LoVo (cell line): ENCODE measurements around the gene OPTN.

Source experiments
- DNase-seq: peaks from one replicate; pipeline ENCODE4 v3.0.0-alpha.2; 2016; ENCODE audit warnings: low spot score

The OPTN gene

DNA sequence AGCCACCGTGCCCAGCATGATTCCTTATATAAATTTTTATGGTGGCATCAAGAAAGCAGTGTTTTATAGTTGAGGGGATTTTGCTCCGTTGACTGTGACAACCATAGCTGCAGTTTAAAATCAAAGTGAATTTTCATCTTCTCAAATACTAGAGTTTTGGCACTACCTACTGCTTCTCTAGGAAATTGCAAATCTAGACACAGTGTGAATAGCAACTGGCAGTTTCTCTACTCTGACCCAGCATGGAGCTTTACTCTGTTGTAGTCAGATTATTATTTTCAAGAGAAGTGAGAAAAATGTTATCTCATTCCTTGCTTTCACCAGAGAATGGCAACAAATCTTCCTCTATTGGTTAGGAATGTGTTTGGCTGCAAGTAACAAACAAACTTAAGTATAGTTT is 84.3 kb downstream of the OPTN start:
- DNase-seq, result no peak

DNA sequence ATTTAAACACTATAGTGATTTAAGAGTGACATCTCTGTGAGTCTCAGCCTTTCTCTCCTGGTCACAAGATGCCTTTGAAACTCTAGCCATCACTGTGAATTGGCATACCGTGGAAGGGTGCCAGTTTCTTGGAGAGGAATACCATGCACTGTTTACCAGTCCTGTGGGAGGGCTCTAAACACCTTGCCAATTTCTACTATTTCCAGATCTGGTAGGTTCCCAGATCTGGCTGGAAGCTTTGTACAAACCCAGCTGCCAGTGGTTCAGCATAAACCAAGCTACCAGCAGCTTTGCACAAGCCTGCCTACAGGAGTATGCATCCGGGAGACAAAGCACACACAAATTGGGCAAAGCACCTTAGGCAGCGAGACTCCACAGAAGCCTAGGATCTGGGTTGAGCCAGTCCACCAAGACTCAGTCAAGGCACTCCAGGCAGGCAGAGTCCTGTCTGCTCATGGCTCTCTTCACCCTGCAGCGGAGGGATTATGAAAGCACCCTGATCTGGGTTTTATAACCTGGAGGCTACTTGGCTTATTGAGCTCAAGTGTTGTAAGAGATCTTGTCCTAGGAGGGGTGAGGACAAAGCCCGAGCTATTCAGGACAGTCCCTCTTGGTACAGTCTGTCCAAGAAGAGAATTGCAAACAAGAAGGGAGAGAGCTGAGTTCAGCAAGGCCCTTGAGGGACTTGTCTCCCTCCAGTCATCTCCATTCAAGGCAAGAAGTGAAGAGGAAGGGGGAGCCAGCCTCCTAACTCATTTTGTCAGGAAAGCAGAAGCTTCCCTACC is 85.0 kb downstream of the OPTN start:
- DNase-seq, result no peak

GRCh38 chr10:13187135-13187534 is 87.2 kb downstream of the OPTN start:
- DNase-seq, result no peak
